Karpas-422 (cell line): ENCODE results near the gene CD70. TPM values are rescaled to one million over a fixed set of nuclear protein-coding genes. Genes with fewer than 3 reads are reported as not detected.
A peak's percentile ranks its signal among the peaks of the same experiment; 100 is the strongest.
"Not testable (repeated sequence)": the region's sequence is repeated elsewhere in the genome, so short reads cannot be mapped to it uniquely, and the experiment has no call there.

Source experiments
- DNase-seq: peaks from one replicate; pipeline ENCODE4 v3.0.0-alpha.2; 2015
- H2AFZ ChIP-seq: fragments of 200-600 bp; sonication (generic); 2 replicates; pipeline ENCODE4 v1.6.1; 2014; ENCODE audit warnings: antibody characterized with exemption, low read length, mixed read lengths
- H3K27ac ChIP-seq: fragments of 200-600 bp; sonication (generic); 2 replicates; pipeline ENCODE4 v1.5.1; 2014; ENCODE audit warnings: mild to moderate bottlenecking, low read length, moderate library complexity
- H3K27me3 ChIP-seq: fragments of 200-600 bp; sonication (generic); 2 replicates; pipeline ENCODE4 v1.6.1; 2014; ENCODE audit warnings: low read length, mixed read lengths
- H3K36me3 ChIP-seq: fragments of 200-600 bp; sonication (generic); 2 replicates; pipeline ENCODE4 v1.6.1; 2014; ENCODE audit warnings: low read length, mixed read lengths; ENCODE audit not compliant: insufficient read depth
- H3K4me1 ChIP-seq: fragments of 200-600 bp; sonication (generic); 2 replicates; pipeline ENCODE4 v1.6.1; 2014; ENCODE audit warnings: mild to moderate bottlenecking, low read length, mixed read lengths
- H3K4me2 ChIP-seq: fragments of 200-600 bp; sonication (generic); 2 replicates; pipeline ENCODE4 v1.6.1; 2014; ENCODE audit warnings: low read length, low read depth, mild to moderate bottlenecking; ENCODE audit not compliant: poor library complexity, severe bottlenecking
- H3K4me3 ChIP-seq: fragments of 200-600 bp; sonication (generic); 2 replicates; pipeline ENCODE4 v1.5.1; 2014; ENCODE audit warnings: mild to moderate bottlenecking, antibody characterized with exemption, low read length, mixed read lengths
- H3K79me2 ChIP-seq: fragments of 200-600 bp; sonication (generic); 2 replicates; pipeline ENCODE4 v1.6.1; 2014; ENCODE audit warnings: mild to moderate bottlenecking, low read length, mixed read lengths
- H3K9ac ChIP-seq: fragments of 200-600 bp; sonication (generic); 2 replicates; pipeline ENCODE4 v1.6.0; 2014; ENCODE audit warnings: low read length
- H3K9me2 ChIP-seq: fragments of 200-600 bp; sonication (generic), shearing (Covaris generic); replicated peaks from 2 replicates; pipeline ENCODE4 v1.6.0; 2014; ENCODE audit warnings: mild to moderate bottlenecking, low read length, moderate library complexity; ENCODE audit not compliant: insufficient read depth
- H3K9me3 ChIP-seq: fragments of 300-700, 200-600 bp; sonication (generic); 2 replicates; pipeline ENCODE4 v1.6.1; 2014; ENCODE audit warnings: low read length, mixed read lengths
- H4K20me1 ChIP-seq: fragments of 200-600 bp; sonication (generic); 2 replicates; pipeline ENCODE4 v1.6.1; 2014; ENCODE audit warnings: mild to moderate bottlenecking, antibody characterized with exemption, low read length, low read depth; ENCODE audit not compliant: insufficient read depth
- total RNA-seq: library from RNA; depleted of rRNA; stranded (reverse); fragments of >200 nt; shearing (Covaris generic); gene quantifications from 2 replicates; pipeline ENCODE4 v1.2.3, GENCODE V29; 2014; ENCODE audit warnings: low replicate concordance

The CD70 gene
- total RNA-seq, 1 experiment from 2014 or later: 12.6 TPM

GRCh38 chr19:6556043-6556449, 34.9 kb downstream of the CD70 start:
- H3K27me3 ChIP-seq: no peaks in the 10 kb centered on the region
- no peak overlapping the region for H3K4me3 ChIP-seq
- H3K9me3 ChIP-seq: no peaks in the 10 kb centered on the region
- no peak overlapping the region for H3K27ac ChIP-seq
- H3K36me3 ChIP-seq: no peaks in the 10 kb centered on the region
- H4K20me1 ChIP-seq: no peaks in the 10 kb centered on the region
- H3K9me2 ChIP-seq: no peaks in the 10 kb centered on the region
- no peak overlapping the region for H2AFZ ChIP-seq
- H3K4me2 ChIP-seq: no peak overlapping the region
- no peaks in the 10 kb centered on the region for H3K79me2 ChIP-seq
- H3K4me1 ChIP-seq: peaks cover 17% of the 10 kb centered on the region
- H3K9ac ChIP-seq: no peak overlapping the region
- DNase-seq: no peak

- DNase-seq: peak; percentile 94
- peak overlapping the region; percentile 58; the same call in 1 of the 2 replicates for H3K4me3 ChIP-seq
- peaks cover 28% of the 10 kb centered on the region for H3K4me1 ChIP-seq
- H3K79me2 ChIP-seq: no peaks in the 10 kb centered on the region
- no peaks in the 10 kb centered on the region for H4K20me1 ChIP-seq
- peak overlapping the region; percentile 97 for H2AFZ ChIP-seq
- no peak overlapping the region for H3K27ac ChIP-seq
- no peaks in the 10 kb centered on the region for H3K36me3 ChIP-seq
- no peaks in the 10 kb centered on the region for H3K9me3 ChIP-seq
- H3K27me3 ChIP-seq: no peaks in the 10 kb centered on the region
- H3K9me2 ChIP-seq: no peaks in the 10 kb centered on the region
- H3K4me2 ChIP-seq: peak overlapping the region; percentile 82
- peak overlapping the region; percentile 76 for H3K9ac ChIP-seq
Measured at GRCh38 chr19:6551607-6552450, 39.1 kb downstream of the CD70 start.

- Histone ChIP-seq H3K9me3 (no peaks in the 10 kb centered on the region), H3K36me3 (no peaks in the 10 kb centered on the region), H3K9ac (peak overlapping the region; percentile 76; the same call in 1 of the 2 replicates), H3K79me2 (no peaks in the 10 kb centered on the region), H3K27ac (0 out of 2 replicates have a peak overlapping the region, but pooled peaks have one; percentile 11), H4K20me1 (no peaks in the 10 kb centered on the region), H3K27me3 (no peaks in the 10 kb centered on the region), H2AFZ (no peak overlapping the region), H3K4me1 (peaks cover 28% of the 10 kb centered on the region), H3K9me2 (no peaks in the 10 kb centered on the region), H3K4me2 (peak overlapping the region; percentile 82), H3K4me3 (no peak overlapping the region; the same call in 1 of the 2 replicates)
- no peak for DNase-seq
Measured at GRCh38 chr19:6551091-6551490, 39.9 kb downstream of the CD70 start.

GRCh38 chr19:6550679-6551078, 40.3 kb downstream of the CD70 start:
- H3K27ac ChIP-seq: 0 out of 2 replicates have a peak overlapping the region, but pooled peaks have one; percentile 11
- H3K9ac ChIP-seq: peak overlapping the region; percentile 20; the same call in 1 of the 2 replicates
- not testable (repeated sequence) for H3K79me2 ChIP-seq, H3K27me3 ChIP-seq, H3K36me3 ChIP-seq, H3K9me3 ChIP-seq, H2AFZ ChIP-seq, H4K20me1 ChIP-seq, H3K9me2 ChIP-seq, H3K4me3 ChIP-seq
- peak; percentile 52 for DNase-seq
- H3K4me2 ChIP-seq: peak overlapping the region; percentile 82
- H3K4me1 ChIP-seq: peaks cover 28% of the 10 kb centered on the region

- no peak overlapping the region for H3K4me3 ChIP-seq
- H3K4me1 ChIP-seq: no peaks in the 10 kb centered on the region
- H3K27ac ChIP-seq: no peak overlapping the region
- H3K9ac ChIP-seq: no peak overlapping the region
- H4K20me1 ChIP-seq: no peaks in the 10 kb centered on the region
- no peak overlapping the region for H3K4me2 ChIP-seq
- H3K9me3 ChIP-seq: no peaks in the 10 kb centered on the region
- H3K27me3 ChIP-seq: no peaks in the 10 kb centered on the region
- H2AFZ ChIP-seq: peak overlapping the region; percentile 21; the same call in 1 of the 2 replicates
- peak; percentile 32 for DNase-seq
- no peaks in the 10 kb centered on the region for H3K9me2 ChIP-seq
- no peaks in the 10 kb centered on the region for H3K36me3 ChIP-seq
- no peaks in the 10 kb centered on the region for H3K79me2 ChIP-seq
Measured at GRCh38 chr19:6543866-6544347, 47.0 kb downstream of the CD70 start.

- Histone ChIP-seq H4K20me1 (no peaks in the 10 kb centered on the region), H3K27ac (no peak overlapping the region), H3K79me2 (no peaks in the 10 kb centered on the region), H3K4me1 (peaks cover 19% of the 10 kb centered on the region), H3K27me3 (no peaks in the 10 kb centered on the region), H3K9ac (no peak overlapping the region), H3K4me2 (no peak overlapping the region), H3K4me3 (no peak overlapping the region), H3K36me3 (no peaks in the 10 kb centered on the region), H3K9me2 (no peaks in the 10 kb centered on the region), H2AFZ (no peak overlapping the region), H3K9me3 (no peaks in the 10 kb centered on the region)
- peak; percentile 19 for DNase-seq
Measured at GRCh38 chr19:6540918-6541689, 49.8 kb downstream of the CD70 start.

- peak; percentile 19 for DNase-seq
- H3K27ac ChIP-seq: no peak overlapping the region
- no peak overlapping the region for H2AFZ ChIP-seq
- no peak overlapping the region for H3K4me3 ChIP-seq
- H3K36me3 ChIP-seq: no peaks in the 10 kb centered on the region
- H3K4me1 ChIP-seq: peaks cover 24% of the 10 kb centered on the region
- H3K4me2 ChIP-seq: no peak overlapping the region
- no peaks in the 10 kb centered on the region for H3K27me3 ChIP-seq
- no peaks in the 10 kb centered on the region for H3K9me3 ChIP-seq
- no peaks in the 10 kb centered on the region for H4K20me1 ChIP-seq
- no peak overlapping the region for H3K9ac ChIP-seq
- no peaks in the 10 kb centered on the region for H3K79me2 ChIP-seq
- H3K9me2 ChIP-seq: no peaks in the 10 kb centered on the region
Measured at GRCh38 chr19:6539514-6539913, 51.4 kb downstream of the CD70 start.
